ENCODE data around the gene ANTXR2.

DNA sequence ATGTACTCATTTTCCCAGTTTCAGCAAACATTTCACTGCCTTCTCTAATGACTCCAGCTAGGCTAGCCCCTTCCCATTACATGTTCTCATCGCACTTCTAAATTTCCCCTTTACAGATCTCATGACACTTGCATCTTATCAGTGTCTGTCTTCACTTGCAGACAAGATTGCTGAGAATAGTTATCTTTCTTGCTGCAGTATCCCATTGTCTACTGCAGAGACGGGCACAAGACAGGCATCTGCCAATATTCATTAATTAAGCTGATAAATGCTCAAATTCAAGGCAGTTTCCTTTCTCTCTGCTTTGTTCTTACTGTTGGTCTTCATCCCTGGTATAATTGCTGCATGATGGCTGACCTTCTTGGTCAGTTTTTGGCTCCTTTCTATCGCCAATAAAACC is 175.9 kb downstream of the ANTXR2 start:
- no peak for TF ChIP-seq CTCF (IDR thresholded peaks at IDR 0.05; ENCODE audit: low read length)
- TF ChIP-seq EZH2 (IDR thresholded peaks at IDR 0.05; ENCODE audit: borderline replicate concordance, low read length): no peak
